IPS DF 4.7 (cell line): ENCODE measurements around the gene CSPG4.
"Not testable (repeated sequence)": the region's sequence is repeated elsewhere in the genome, so short reads cannot be mapped to it uniquely, and the experiment has no call there.

ENCODE experiments used
- DNase-seq: peaks from one replicate; pipeline ENCODE4 v3.0.0-alpha.2; 2013; ENCODE audit warnings: low spot score; ENCODE audit errors: extremely low read depth

CSPG4 gene, protein sequence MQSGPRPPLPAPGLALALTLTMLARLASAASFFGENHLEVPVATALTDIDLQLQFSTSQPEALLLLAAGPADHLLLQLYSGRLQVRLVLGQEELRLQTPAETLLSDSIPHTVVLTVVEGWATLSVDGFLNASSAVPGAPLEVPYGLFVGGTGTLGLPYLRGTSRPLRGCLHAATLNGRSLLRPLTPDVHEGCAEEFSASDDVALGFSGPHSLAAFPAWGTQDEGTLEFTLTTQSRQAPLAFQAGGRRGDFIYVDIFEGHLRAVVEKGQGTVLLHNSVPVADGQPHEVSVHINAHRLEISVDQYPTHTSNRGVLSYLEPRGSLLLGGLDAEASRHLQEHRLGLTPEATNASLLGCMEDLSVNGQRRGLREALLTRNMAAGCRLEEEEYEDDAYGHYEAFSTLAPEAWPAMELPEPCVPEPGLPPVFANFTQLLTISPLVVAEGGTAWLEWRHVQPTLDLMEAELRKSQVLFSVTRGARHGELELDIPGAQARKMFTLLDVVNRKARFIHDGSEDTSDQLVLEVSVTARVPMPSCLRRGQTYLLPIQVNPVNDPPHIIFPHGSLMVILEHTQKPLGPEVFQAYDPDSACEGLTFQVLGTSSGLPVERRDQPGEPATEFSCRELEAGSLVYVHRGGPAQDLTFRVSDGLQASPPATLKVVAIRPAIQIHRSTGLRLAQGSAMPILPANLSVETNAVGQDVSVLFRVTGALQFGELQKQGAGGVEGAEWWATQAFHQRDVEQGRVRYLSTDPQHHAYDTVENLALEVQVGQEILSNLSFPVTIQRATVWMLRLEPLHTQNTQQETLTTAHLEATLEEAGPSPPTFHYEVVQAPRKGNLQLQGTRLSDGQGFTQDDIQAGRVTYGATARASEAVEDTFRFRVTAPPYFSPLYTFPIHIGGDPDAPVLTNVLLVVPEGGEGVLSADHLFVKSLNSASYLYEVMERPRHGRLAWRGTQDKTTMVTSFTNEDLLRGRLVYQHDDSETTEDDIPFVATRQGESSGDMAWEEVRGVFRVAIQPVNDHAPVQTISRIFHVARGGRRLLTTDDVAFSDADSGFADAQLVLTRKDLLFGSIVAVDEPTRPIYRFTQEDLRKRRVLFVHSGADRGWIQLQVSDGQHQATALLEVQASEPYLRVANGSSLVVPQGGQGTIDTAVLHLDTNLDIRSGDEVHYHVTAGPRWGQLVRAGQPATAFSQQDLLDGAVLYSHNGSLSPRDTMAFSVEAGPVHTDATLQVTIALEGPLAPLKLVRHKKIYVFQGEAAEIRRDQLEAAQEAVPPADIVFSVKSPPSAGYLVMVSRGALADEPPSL (N-terminal part only)

DNA sequence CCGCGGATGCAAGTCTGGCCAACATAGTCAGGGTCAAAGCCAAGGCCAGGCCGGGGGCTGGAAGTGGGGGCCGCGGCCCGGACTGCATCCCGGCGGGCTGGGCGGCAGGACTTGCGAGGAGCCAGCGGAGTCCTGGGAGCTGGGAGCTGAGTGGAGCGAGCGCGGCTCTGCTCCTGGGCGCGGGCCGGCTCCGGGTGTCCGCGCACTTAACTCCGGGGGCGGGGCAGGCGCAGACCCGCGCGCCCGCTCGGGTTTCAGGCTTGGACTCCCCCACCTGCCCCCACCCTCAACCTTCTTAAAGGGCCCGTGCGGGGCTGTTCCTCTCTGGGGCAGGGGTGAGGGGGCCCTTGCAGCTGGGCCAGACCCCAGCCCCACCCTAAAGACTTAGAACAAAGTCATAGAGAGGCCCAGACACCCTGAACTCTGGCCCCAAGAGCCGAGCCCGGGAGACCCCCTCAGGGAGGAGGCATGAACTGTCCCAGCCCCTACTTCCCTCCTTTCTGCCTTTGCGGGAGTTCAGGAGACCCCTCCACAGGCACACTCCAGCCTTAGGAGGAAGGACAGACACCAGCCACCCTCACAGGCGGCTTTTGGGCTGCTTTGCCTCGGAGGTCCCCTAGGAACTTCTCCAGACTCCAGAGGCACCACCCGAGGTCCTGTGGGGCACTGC lies at the start of gene CSPG4:
CSPG4 (minus strand) TSS at position 181 of the 670 bp plus-strand sequence; CDS start at position 88, 93 bp downstream.
- DNase-seq: no peak

- not testable (repeated sequence) for DNase-seq
Observed at GRCh38 chr15:75762357-75762718, 49.7 kb upstream of the CSPG4 start.

- DNase-seq: no peak
Observed at GRCh38 chr15:75761446-75762356, 49.1 kb upstream of the CSPG4 start.

- no peak for DNase-seq
Observed at GRCh38 chr15:75760704-75761435, 48.2 kb upstream of the CSPG4 start.

DNA sequence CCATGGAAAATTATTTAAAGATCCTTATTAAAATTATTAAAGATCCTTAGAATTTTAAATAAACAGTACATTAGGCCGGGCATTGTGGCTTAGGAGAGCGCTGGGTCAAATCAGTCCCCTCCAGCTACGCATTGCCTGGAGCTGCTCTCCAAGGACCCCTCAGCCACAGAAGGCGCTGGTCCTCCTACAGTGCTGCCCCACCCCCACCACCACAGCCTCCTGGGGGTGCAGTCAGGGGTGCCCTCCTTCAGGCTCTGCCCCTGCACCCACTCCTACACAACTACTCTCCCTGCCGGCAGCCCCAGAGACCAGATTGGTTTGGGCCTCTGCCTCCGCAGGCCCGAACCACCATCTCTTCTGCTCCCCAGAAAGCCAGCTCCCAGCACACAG lies 47.5 kb upstream of the CSPG4 start:
- not testable (repeated sequence) for DNase-seq

DNA sequence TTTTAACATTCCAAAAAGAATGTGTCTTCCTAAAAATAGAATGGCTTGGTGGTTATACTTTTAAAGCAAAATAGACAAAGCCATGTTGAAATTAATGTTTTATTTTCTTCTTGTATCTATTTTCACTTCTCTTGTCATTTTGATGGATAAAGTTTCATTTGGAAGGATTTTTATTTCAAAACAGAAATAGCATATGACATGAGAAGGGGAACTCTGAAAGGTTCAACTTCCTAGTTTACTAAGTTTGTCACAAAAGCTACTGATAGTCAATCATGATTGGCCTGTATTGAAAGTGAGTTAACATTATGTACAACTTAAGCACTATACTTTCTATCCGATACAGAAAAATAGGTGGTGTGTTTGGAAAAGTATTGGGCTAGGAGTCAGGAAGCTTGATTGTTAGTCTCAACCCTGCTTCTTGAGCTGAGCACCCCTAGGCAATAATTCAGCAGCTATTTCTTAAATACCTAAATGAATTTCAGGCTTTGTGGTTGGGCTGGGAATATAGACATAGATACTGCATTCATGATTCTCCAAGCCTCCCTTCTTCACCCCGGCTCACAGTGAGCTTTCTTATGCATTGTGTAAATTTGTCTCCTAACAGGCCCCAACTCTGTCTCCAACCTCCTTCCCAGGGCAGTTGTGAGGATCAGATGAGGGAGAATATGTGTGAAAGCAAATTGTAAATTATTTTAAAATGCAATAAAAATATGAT lies 46.9 kb upstream of the CSPG4 start:
- DNase-seq: no peak

DNA sequence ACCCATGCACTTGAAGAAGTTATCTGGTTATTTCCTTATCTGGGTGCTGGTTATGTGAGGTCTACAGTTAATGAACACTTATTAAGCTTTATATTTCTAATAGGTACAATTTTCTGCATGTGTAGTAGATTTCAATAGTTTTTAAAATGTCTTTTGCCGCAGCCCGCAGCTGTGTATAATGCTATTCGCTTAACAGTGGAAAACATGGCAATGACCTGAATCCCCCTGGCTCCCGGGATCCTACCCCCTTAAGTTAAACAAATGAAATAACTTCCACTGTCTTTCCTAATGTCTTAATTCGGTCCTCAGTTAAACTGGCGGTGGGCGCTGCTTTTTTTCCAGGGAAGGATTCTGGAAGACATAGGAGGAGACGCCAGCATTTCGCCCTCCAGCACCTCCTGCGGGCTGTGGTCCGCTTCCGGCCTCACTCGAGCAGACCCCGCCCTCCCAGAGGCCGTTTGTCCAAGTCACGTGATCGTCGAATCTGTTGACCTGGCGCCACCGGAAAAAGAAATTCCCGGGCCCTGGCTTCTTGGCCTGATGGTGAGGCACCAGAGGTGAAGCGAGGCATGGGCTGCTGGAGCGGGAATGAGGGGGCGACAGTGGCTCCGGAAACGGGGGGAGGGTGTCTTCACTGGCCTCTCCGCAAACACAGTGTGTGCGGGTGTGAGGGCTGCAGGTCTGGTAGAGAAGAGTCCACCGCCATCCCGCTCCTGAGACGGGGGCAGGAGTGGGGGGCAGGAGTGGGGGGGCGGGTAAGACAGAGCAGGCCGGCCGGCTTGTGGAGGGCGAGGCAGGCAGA lies 45.6 kb upstream of the CSPG4 start:
- peak; percentile 68 for DNase-seq

DNA sequence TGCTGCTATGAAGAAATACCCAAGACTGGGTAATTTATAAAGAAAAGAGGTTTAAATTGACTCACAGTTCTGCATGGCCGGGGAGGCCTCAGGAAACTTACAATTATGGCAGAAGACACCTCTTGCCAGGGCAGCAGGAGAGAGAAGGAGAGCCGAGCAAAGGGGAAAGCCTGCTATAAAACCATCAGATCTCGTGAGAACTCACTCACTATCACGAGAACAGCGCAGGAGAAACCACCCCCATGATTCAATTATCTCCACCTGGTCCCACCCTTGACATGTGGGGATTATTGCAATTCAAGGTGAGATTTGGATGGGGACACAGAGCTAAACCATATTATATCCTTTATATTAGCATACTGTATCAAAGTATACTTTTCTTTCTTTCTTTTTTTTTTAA lies 42.2 kb upstream of the CSPG4 start:
- not testable (repeated sequence) for DNase-seq

GRCh38 chr15:75753145-75753544 lies 40.5 kb upstream of the CSPG4 start:
- DNase-seq: no peak

GRCh38 chr15:75751891-75752290 lies 39.2 kb upstream of the CSPG4 start:
- no peak for DNase-seq

GRCh38 chr15:75751116-75751875 lies 38.6 kb upstream of the CSPG4 start:
- no peak for DNase-seq

DNA sequence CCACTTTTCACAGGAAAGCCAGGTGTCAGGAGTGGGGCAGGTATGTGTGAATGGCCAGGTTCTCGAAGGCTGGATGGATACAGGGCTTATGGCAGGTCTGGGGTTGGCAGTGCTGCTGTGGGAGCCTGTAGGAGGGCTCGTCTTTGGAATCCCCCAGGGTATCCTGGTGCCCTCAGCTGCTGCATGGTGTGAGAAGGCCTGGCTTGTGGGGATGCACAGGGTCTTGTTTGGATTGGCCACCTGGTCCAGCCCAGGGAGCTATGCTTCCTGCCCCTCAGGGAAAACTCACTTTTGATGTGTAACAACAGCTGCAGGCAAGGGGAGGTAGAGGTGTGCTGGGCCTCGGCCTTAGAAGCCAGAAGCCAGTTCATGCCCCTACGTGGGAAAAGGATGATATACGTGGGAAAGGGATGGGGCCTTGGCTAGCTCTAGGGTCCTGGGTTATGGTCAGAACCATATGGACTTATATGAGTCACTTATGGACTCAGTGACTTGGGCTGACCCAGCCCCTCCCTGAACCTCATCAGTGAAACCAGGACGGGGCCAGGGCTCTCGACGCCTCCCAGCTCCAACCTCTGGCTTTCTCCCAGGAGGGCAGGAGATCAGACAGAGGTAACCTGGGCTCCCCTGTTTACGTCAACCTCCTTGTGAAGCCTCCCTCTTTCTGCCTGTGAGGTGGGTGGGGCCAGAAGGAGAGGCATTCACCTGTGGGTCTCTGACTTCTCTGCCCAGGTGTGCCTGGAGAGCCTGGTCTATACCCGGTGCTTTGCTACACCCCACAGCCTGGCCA lies 37.8 kb upstream of the CSPG4 start:
- no peak for DNase-seq

DNA sequence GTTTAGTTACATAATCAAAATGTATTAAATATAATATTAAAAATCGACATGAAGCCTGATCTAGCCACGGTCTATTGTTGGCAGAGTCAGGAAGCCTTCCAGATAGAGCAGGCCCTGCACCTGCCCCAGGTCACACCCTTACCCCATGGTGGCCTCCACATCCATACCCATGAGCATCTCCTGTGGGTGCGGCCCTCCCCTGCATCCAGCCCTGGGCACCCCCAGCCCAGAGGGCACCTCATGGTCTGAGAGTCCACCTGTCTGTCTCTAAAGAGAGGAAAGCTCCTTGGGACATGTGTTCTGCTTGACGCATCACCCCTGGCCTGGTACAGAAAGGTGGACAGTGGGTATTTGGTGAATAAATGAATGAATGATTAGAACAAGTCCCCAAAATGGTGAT lies 37.2 kb upstream of the CSPG4 start:
- DNase-seq: no peak

DNA sequence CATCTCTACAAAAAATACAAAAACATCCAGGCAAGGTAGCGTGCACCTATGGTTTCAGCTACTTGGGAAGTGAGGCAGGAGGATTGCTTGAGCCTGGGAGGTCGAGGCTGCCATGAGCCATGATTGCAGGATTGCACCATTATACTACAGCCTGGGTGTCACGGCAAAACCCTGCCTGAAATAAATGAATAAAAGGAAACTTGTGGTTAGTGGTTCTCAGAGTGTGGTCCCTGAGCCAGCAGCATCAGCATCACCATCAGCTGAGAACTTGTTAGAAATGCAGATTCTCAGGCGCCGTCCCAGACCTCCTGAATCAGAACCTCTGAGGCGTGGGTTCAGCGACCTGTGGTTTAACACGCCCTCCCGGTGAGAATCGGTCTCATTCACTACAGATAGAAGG lies 36.2 kb upstream of the CSPG4 start:
- DNase-seq: not testable (repeated sequence)

GRCh38 chr15:75747121-75747520 lies 34.5 kb upstream of the CSPG4 start:
- not testable (repeated sequence) for DNase-seq

- DNase-seq: no peak
Observed at GRCh38 chr15:75745305-75745704, 32.7 kb upstream of the CSPG4 start.
